Measurements from ENCODE around the gene DOHH.

The DOHH gene

GRCh38 chr19:3476830-3477229 is 23.6 kb downstream of the DOHH start:
- Histone ChIP-seq H4K20me1 (ENCODE audit: insufficient read depth) (no peaks in the 10 kb centered on the region), H3K27me3 (ENCODE audit: insufficient read depth, low read depth) (peaks cover 43% of the 10 kb centered on the region), H2AFZ (ENCODE audit: low read depth) (no peak overlapping the region), H3K27ac (no peak overlapping the region), H3K9ac (no peak overlapping the region), H3K79me2 (ENCODE audit: insufficient read depth, low read depth) (no peaks in the 10 kb centered on the region), H3K4me1 (ENCODE audit: low read depth, poor library complexity, severe bottlenecking) (peaks cover 6% of the 10 kb centered on the region), H3K36me3 (ENCODE audit: insufficient read depth) (no peaks in the 10 kb centered on the region), H3K4me3 (IDR thresholded peaks at IDR 0.05; ENCODE audit: insufficient read depth, low read depth, low read length) (no peak overlapping the region), H3K4me2 (no peak overlapping the region)
- TF ChIP-seq, protein P1, sequence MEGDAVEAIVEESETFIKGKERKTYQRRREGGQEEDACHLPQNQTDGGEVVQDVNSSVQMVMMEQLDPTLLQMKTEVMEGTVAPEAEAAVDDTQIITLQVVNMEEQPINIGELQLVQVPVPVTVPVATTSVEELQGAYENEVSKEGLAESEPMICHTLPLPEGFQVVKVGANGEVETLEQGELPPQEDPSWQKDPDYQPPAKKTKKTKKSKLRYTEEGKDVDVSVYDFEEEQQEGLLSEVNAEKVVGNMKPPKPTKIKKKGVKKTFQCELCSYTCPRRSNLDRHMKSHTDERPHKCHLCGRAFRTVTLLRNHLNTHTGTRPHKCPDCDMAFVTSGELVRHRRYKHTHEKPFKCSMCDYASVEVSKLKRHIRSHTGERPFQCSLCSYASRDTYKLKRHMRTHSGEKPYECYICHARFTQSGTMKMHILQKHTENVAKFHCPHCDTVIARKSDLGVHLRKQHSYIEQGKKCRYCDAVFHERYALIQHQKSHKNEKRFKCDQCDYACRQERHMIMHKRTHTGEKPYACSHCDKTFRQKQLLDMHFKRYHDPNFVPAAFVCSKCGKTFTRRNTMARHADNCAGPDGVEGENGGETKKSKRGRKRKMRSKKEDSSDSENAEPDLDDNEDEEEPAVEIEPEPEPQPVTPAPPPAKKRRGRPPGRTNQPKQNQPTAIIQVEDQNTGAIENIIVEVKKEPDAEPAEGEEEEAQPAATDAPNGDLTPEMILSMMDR (conservative IDR thresholded peaks at IDR 0.05; ENCODE audit: low read depth, low read length), result no peak

- H3K27me3 ChIP-seq (ENCODE audit: insufficient read depth, low read depth), result peaks cover 29% of the 10 kb centered on the region
- no peak overlapping the region for H3K27ac ChIP-seq
- TF ChIP-seq, protein P1 (conservative IDR thresholded peaks at IDR 0.05; ENCODE audit: low read depth, low read length), result no peak
- H3K36me3 ChIP-seq (ENCODE audit: insufficient read depth), result no peaks in the 10 kb centered on the region
- H3K4me1 ChIP-seq (ENCODE audit: low read depth, poor library complexity, severe bottlenecking), result peaks cover 6% of the 10 kb centered on the region
- no peak overlapping the region for H2AFZ ChIP-seq (ENCODE audit: low read depth)
- H3K4me3 ChIP-seq (IDR thresholded peaks at IDR 0.05; ENCODE audit: insufficient read depth, low read depth, low read length), result no peak overlapping the region
- no peaks in the 10 kb centered on the region for H3K79me2 ChIP-seq (ENCODE audit: insufficient read depth, low read depth)
- no peak overlapping the region for H3K9ac ChIP-seq
- H4K20me1 ChIP-seq (ENCODE audit: insufficient read depth), result no peaks in the 10 kb centered on the region
- H3K4me2 ChIP-seq, result no peak overlapping the region
Measured at GRCh38 chr19:3475449-3475848, 25.0 kb downstream of the DOHH start.

DNA sequence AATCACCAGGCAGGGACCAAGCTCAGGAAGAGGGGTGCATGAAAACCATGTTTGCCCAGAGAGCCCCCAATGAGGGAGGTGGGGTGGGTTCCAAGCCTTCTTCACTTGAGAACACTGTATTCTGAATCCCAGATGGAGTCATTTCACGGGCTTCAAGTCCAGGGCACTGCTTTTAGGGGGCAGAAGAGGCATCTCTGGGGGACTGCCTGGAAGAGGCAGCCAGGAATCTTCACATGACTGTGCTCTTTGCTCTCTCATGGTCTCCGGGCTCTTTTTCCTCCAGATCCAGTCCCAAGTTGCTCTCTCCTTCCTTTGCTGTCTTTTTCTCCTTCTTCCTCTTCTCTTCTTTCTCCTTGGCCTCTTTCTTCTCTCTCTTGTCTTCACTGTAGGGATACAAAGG is 25.9 kb downstream of the DOHH start:
- peaks cover 27% of the 10 kb centered on the region for H3K27me3 ChIP-seq (ENCODE audit: insufficient read depth, low read depth)
- no peak overlapping the region for H3K27ac ChIP-seq
- no peak overlapping the region for H3K4me2 ChIP-seq
- H2AFZ ChIP-seq (ENCODE audit: low read depth), result no peak overlapping the region
- H3K36me3 ChIP-seq (ENCODE audit: insufficient read depth), result no peaks in the 10 kb centered on the region
- TF ChIP-seq, protein P1 (conservative IDR thresholded peaks at IDR 0.05; ENCODE audit: low read depth, low read length), result no peak
- peaks cover 4% of the 10 kb centered on the region for H3K4me1 ChIP-seq (ENCODE audit: low read depth, poor library complexity, severe bottlenecking)
- no peak overlapping the region for H3K9ac ChIP-seq
- H3K4me3 ChIP-seq (IDR thresholded peaks at IDR 0.05; ENCODE audit: insufficient read depth, low read depth, low read length), result no peak overlapping the region
- no peaks in the 10 kb centered on the region for H3K79me2 ChIP-seq (ENCODE audit: insufficient read depth, low read depth)
- no peaks in the 10 kb centered on the region for H4K20me1 ChIP-seq (ENCODE audit: insufficient read depth)

GRCh38 chr19:3474010-3474409 is 26.5 kb downstream of the DOHH start:
- TF ChIP-seq, protein P1 (conservative IDR thresholded peaks at IDR 0.05; ENCODE audit: low read depth, low read length), result no peak
- H2AFZ ChIP-seq (ENCODE audit: low read depth), result no peak overlapping the region

More at GRCh38 chr19:3474010-3474409, 26.5 kb downstream of the DOHH start:
- H3K27me3 ChIP-seq (ENCODE audit: insufficient read depth, low read depth), result peaks cover 24% of the 10 kb centered on the region
- no peak overlapping the region for H3K4me3 ChIP-seq (IDR thresholded peaks at IDR 0.05; ENCODE audit: insufficient read depth, low read depth, low read length)
- H3K4me1 ChIP-seq (ENCODE audit: low read depth, poor library complexity, severe bottlenecking), result no peaks in the 10 kb centered on the region
- no peaks in the 10 kb centered on the region for H3K36me3 ChIP-seq (ENCODE audit: insufficient read depth)
- no peaks in the 10 kb centered on the region for H4K20me1 ChIP-seq (ENCODE audit: insufficient read depth)
- H3K9ac ChIP-seq, result no peak overlapping the region
- no peak overlapping the region for H3K27ac ChIP-seq
- H3K79me2 ChIP-seq (ENCODE audit: insufficient read depth, low read depth), result no peaks in the 10 kb centered on the region
- H3K4me2 ChIP-seq, result no peak overlapping the region

Measured in KMS-11 (cell line).